Body of pancreas (tissue), 4 donors: ENCODE data around the gene RBM47. TPM values are rescaled to one million over a fixed set of nuclear protein-coding genes. Genes with fewer than 3 reads are reported as not detected.
"Not testable (repeated sequence)": the region's sequence is repeated elsewhere in the genome, so short reads cannot be mapped to it uniquely, and the experiment has no call there.

Experiments
- ATAC-seq: fragments of 150-250 bp; one replicate; pipeline ENCODE4 v1.9.1; 2016
- DNase-seq, 4 donors: peaks; one replicate each; pipeline ENCODE4 v3.0.0-alpha.2; 2019
- H3K27ac ChIP-seq, 4 donors: fragments of 200-600 bp; sonication (generic); 1 replicate in 3 of 4; 2 replicates in 1 of 4; pipeline versions ENCODE4 v1.5.1 to v1.6.1; 2016 to 2019; ENCODE audit warnings: mild to moderate bottlenecking in 1 of 4, mixed read lengths in 1 of 4, moderate library complexity in 1 of 4
- H3K27me3 ChIP-seq, 2 donors: fragments of 200-600 bp; sonication (generic); one replicate each; pipeline ENCODE4 v1.6.0; 2016; ENCODE audit warnings: mild to moderate bottlenecking in 1 of 2
- H3K36me3 ChIP-seq, 2 donors: fragments of 200-600 bp; sonication (generic); replicated peaks in 1 of 2; 2 replicates each; pipeline ENCODE4 v1.5.1; 2016; ENCODE audit warnings: low read depth in 2 of 2; ENCODE audit not compliant: insufficient read depth in 1 of 2
- H3K4me1 ChIP-seq: fragments of 200-600 bp; sonication (generic); one replicate; pipeline ENCODE4 v1.6.0; 2016
- H3K4me3 ChIP-seq, 2 donors: fragments of 200-600 bp; sonication (generic); 1 replicate in 1 of 2; 2 replicates in 1 of 2; pipeline ENCODE4 v1.5.1; 2016 to 2019
- H3K9me3 ChIP-seq, 3 donors: fragments of 200-600 bp; sonication (generic); 1 replicate in 2 of 3; 2 replicates in 1 of 3; pipeline ENCODE4 v1.5.1; 2016
- CTCF ChIP-seq, 7 experiments: fragments of 450-650 bp in 4 of 7; fragments of 200-600 bp in 3 of 7; sonication (generic) in 3 of 7; IDR thresholded peaks; one replicate each; pipeline ENCODE4 v1.5.1; 2016 to 2019; ENCODE audit warnings: antibody characterized with exemption in 7 of 7
- POLR2A ChIP-seq, 3 donors: fragments of 450-650 bp; IDR thresholded peaks; one replicate each; pipeline ENCODE4 v1.6.1; 2016; ENCODE audit warnings: antibody characterized with exemption in 3 of 3, mild to moderate bottlenecking in 2 of 3
- WGBS, 2 donors: methylation state at CpG; one replicate each; pipeline ENCODE4 v1.1.5; 2017; 5-methylcytosine and 5-hydroxymethylcytosine counted together
- intact Hi-C: fragments of 100-400 bp; cut with DNase I; formaldehyde crosslinking; loops from one replicate; pipeline ENCODE4 v1.15.1; 2023
- total RNA-seq, 2 donors: library from RNA; depleted of rRNA; stranded (reverse); fragments of >200 nt; gene quantifications; one replicate each; pipeline ENCODE4 v1.1.0, GENCODE V29; 2016

Gene RBM47
- total RNA-seq, 2 donors from 2014 or later = 79.9 to 99.5 TPM

GRCh38 chr4:40563401-40563800, 66.3 kb downstream of the RBM47 start:
- no peak for TF ChIP-seq POLR2A (IDR thresholded peaks at IDR 0.05)
- TF ChIP-seq CTCF (IDR thresholded peaks at IDR 0.05) = no peak
- peak overlapping the region in 2 of 4 donors; percentile 49 to 50 for H3K27ac ChIP-seq
- H3K9me3 ChIP-seq = no peaks in the 10 kb centered on the region
- DNase-seq (no peak), ATAC-seq (no peak)
- H3K4me1 ChIP-seq = peaks cover 53% of the 10 kb centered on the region
- no peaks in the 10 kb centered on the region for H3K27me3 ChIP-seq
- intact Hi-C loops = no loop called here
- H3K4me3 ChIP-seq = no peak overlapping the region
- H3K36me3 ChIP-seq = no peaks in the 10 kb centered on the region
- 59 to 72% methylated on average over 4 of the region's 4 CpGs for WGBS, 2 donors

- Histone ChIP-seq H3K9me3 (no peaks in the 10 kb centered on the region), H3K36me3 (no peaks in the 10 kb centered on the region), H3K27me3 (no peaks in the 10 kb centered on the region), H3K4me3 (no peak overlapping the region), H3K27ac (peak overlapping the region in 1 of 4 donors; percentile 50), H3K4me1 (peaks cover 61% of the 10 kb centered on the region)
- ATAC-seq (no peak), DNase-seq (no peak)
- intact Hi-C loops = no loop called here
- WGBS, 2 donors = 87 to 92% methylated on average over 7 of the region's 7 CpGs
- TF ChIP-seq POLR2A (IDR thresholded peaks at IDR 0.05) (no peak), CTCF (IDR thresholded peaks at IDR 0.05) (no peak)
Observed at GRCh38 chr4:40562681-40563080, 67.0 kb downstream of the RBM47 start.

GRCh38 chr4:40562208-40562607, 67.5 kb downstream of the RBM47 start:
- peaks cover 65% of the 10 kb centered on the region for H3K4me1 ChIP-seq
- no peak for ATAC-seq

GRCh38 chr4:40561543-40562177, 68.0 kb downstream of the RBM47 start:
- ATAC-seq, H3K27me3 ChIP-seq, H3K27ac ChIP-seq, H3K4me3 ChIP-seq, H3K9me3 ChIP-seq, H3K36me3 ChIP-seq, DNase-seq, intact Hi-C loops: not testable (repeated sequence)
- WGBS, 2 donors = 91% methylated on average over 7 of the region's 7 CpGs
- peaks cover 65% of the 10 kb centered on the region for H3K4me1 ChIP-seq

More at GRCh38 chr4:40562208-40562607, 67.5 kb downstream of the RBM47 start:
- no peaks in the 10 kb centered on the region for H3K36me3 ChIP-seq
- no peak for DNase-seq
- H3K27me3 ChIP-seq = no peaks in the 10 kb centered on the region
- no peaks in the 10 kb centered on the region for H3K9me3 ChIP-seq
- intact Hi-C loops = no loop called here
- H3K27ac ChIP-seq = no peak overlapping the region
- no peak overlapping the region for H3K4me3 ChIP-seq
- WGBS, 2 donors = 87 to 95% methylated on average over 6 of the region's 6 CpGs
- TF ChIP-seq POLR2A (IDR thresholded peaks at IDR 0.05) (no peak), CTCF (IDR thresholded peaks at IDR 0.05) (no peak)

- WGBS, 2 donors = 12 to 14% methylated on average over 5 of the region's 5 CpGs
- Histone ChIP-seq H3K27me3 (no peaks in the 10 kb centered on the region), H3K36me3 (no peaks in the 10 kb centered on the region), H3K9me3 (no peaks in the 10 kb centered on the region), H3K27ac (peak overlapping the region; percentile 63 to 78 (median 71)), H3K4me1 (peaks cover 58% of the 10 kb centered on the region), H3K4me3 (no peak overlapping the region)
- no peak for TF ChIP-seq CTCF (IDR thresholded peaks at IDR 0.05)
- no peak for TF ChIP-seq POLR2A (IDR thresholded peaks at IDR 0.05)
- ATAC-seq (peak; percentile 73), DNase-seq (peak in 2 of 4 donors; percentile 45 to 55)
- intact Hi-C loops = no loop called here
Observed at GRCh38 chr4:40559585-40560465, 69.8 kb downstream of the RBM47 start.
